T-helper 9 cell (primary cell): Measurements from ENCODE around the gene ANO7.

Experiments used
- DNase-seq: peaks from one replicate; pipeline ENCODE4 v3.0.0-alpha.2; 2020

ANO7 gene

GRCh38 chr2:241228860-241229516 is 40.5 kb downstream of the ANO7 start:
- DNase-seq, result no peak

- no peak for DNase-seq
These were observed 41.3 kb downstream of the ANO7 start for GRCh38 chr2:241229563-241230401.

- DNase-seq, result no peak
These were observed 42.0 kb downstream of the ANO7 start for GRCh38 chr2:241230435-241230834.

GRCh38 chr2:241232736-241233575 is 44.5 kb downstream of the ANO7 start:
- no peak for DNase-seq

GRCh38 chr2:241234066-241234790 is 45.8 kb downstream of the ANO7 start:
- no peak for DNase-seq

- DNase-seq, result no peak
These were observed 46.7 kb downstream of the ANO7 start for GRCh38 chr2:241234962-241235740.

GRCh38 chr2:241235859-241236593 is 47.5 kb downstream of the ANO7 start:
- DNase-seq, result no peak

GRCh38 chr2:241237047-241237446 is 48.6 kb downstream of the ANO7 start:
- DNase-seq, result no peak

- DNase-seq, result no peak
These were observed 49.5 kb downstream of the ANO7 start for GRCh38 chr2:241237949-241238371.

- DNase-seq, result no peak
These were observed 50.3 kb downstream of the ANO7 start for GRCh38 chr2:241238693-241239198.

- DNase-seq, result no peak
These were observed 51.2 kb downstream of the ANO7 start for GRCh38 chr2:241239552-241240202.

- no peak for DNase-seq
These were observed 52.0 kb downstream of the ANO7 start for GRCh38 chr2:241240320-241241004.

GRCh38 chr2:241241669-241242068 is 53.2 kb downstream of the ANO7 start:
- no peak for DNase-seq

GRCh38 chr2:241242306-241242705 is 53.8 kb downstream of the ANO7 start:
- no peak for DNase-seq

- DNase-seq, result no peak
These were observed 55.9 kb downstream of the ANO7 start for GRCh38 chr2:241244368-241244767.

- no peak for DNase-seq
These were observed 59.8 kb downstream of the ANO7 start for GRCh38 chr2:241248289-241248688.

- no peak for DNase-seq
These were observed 60.4 kb downstream of the ANO7 start for GRCh38 chr2:241248897-241249296.

GRCh38 chr2:241249654-241250053 is 61.2 kb downstream of the ANO7 start:
- no peak for DNase-seq

GRCh38 chr2:241252778-241253475 is 64.5 kb downstream of the ANO7 start:
- no peak for DNase-seq
